Gastroesophageal sphincter (tissue), 3 donors: Measurements from ENCODE around the gene SLC66A2.

ENCODE experiments used
- CTCF ChIP-seq, 4 experiments: fragments of 200-600 bp in 2 of 4; fragments of 450-650 bp in 2 of 4; sonication (generic) in 1 of 4; IDR thresholded peaks; one replicate each; pipeline ENCODE4 v1.5.1; 2017 to 2019; ENCODE audit warnings: antibody characterized with exemption in 4 of 4, mild to moderate bottlenecking in 2 of 4, moderate library complexity in 2 of 4
- EP300 ChIP-seq: sonication (generic); formaldehyde crosslinking; IDR thresholded peaks from one replicate; pipeline ENCODE4 v1.6.1; 2017; ENCODE audit warnings: antibody characterized with exemption, mild to moderate bottlenecking
- POLR2A ChIP-seq, 2 donors: fragments of 450-650 bp; IDR thresholded peaks; one replicate each; pipeline ENCODE4 v1.6.1; 2017; ENCODE audit warnings: antibody characterized with exemption in 2 of 2, mild to moderate bottlenecking in 2 of 2, moderate library complexity in 1 of 2
- POLR2AphosphoS5 ChIP-seq: sonication (generic); formaldehyde crosslinking; IDR thresholded peaks from one replicate; pipeline ENCODE4 v1.6.1; 2017; ENCODE audit warnings: antibody characterized with exemption

- TF ChIP-seq POLR2A (IDR thresholded peaks at IDR 0.05) (no peak), CTCF (IDR thresholded peaks at IDR 0.05) (no peak), POLR2AphosphoS5 (no peak), EP300 (no peak)
These were observed 24.7 kb upstream of the SLC66A2 start for GRCh38 chr18:79975985-79976680.
